ENCODE data around the gene TEAD2.

GRCh38 chr19:49356382-49356781 lies 5.8 kb downstream of the TEAD2 start:
- TF ChIP-seq ZBTB33 (CRISPR knock-in tag; IDR thresholded peaks at IDR 0.05) (no peak), ATAD3A (CRISPR knock-in tag; IDR thresholded peaks at IDR 0.05) (no peak)

Data from HepG2 (cell line).